Measurements from ENCODE around the gene IPO11.
"Not testable (repeated sequence)": the region's sequence is repeated elsewhere in the genome, so short reads cannot be mapped to it uniquely, and the experiment has no call there.

The IPO11 gene

GRCh38 chr5:62652225-62652624, 239.7 kb downstream of the IPO11 start:
- no peak for DNase-seq

GRCh38 chr5:62653001-62653863, 240.7 kb downstream of the IPO11 start:
- DNase-seq = no peak

- DNase-seq = no peak
Observed at GRCh38 chr5:62653864-62654575, 241.5 kb downstream of the IPO11 start.

- not testable (repeated sequence) for DNase-seq
Observed at GRCh38 chr5:62657772-62658171, 245.2 kb downstream of the IPO11 start.

GRCh38 chr5:62661126-62661525, 248.6 kb downstream of the IPO11 start:
- DNase-seq = no peak

- DNase-seq = no peak
Observed at GRCh38 chr5:62662521-62662920, 250.0 kb downstream of the IPO11 start.

GRCh38 chr5:62671479-62671878, 258.9 kb downstream of the IPO11 start:
- no peak for DNase-seq

- not testable (repeated sequence) for DNase-seq
Observed at GRCh38 chr5:62676596-62676995, 264.0 kb downstream of the IPO11 start.

All from NCI-H526 treated with DMSO at 0.1 percent for 48 hours (cell line).